Activated CD4-positive, alpha-beta T cell treated with anti-CD3 and anti-CD28 coated beads for 48 hours (primary cell): ENCODE results near the gene RPL36AL.
A peak's percentile ranks its signal among the peaks of the same experiment; 100 is the strongest.
"Not testable (repeated sequence)": the region's sequence is repeated elsewhere in the genome, so short reads cannot be mapped to it uniquely, and the experiment has no call there.

Source experiments
- DNase-seq: peaks from one replicate; pipeline ENCODE4 v3.0.0-alpha.2; 2020

Gene RPL36AL

GRCh38 chr14:49620182-49621113, at the start of gene RPL36AL, which contains the start of gene MGAT2:
Gene RPL36AL, minus strand, starts transcription at chr14:49620626. Its CDS starts 1,522 bp downstream, at chr14:49619104.
Gene MGAT2, plus strand, starts transcription at chr14:49620799. Its CDS starts 470 bp downstream, at chr14:49621269.
- peak; percentile 96 for DNase-seq

- DNase-seq, result no peak
These were observed 39.4 kb upstream of the RPL36AL start for GRCh38 chr14:49659526-49660455.

GRCh38 chr14:49657500-49657899, 37.1 kb upstream of the RPL36AL start:
- DNase-seq, result not testable (repeated sequence)

DNA sequence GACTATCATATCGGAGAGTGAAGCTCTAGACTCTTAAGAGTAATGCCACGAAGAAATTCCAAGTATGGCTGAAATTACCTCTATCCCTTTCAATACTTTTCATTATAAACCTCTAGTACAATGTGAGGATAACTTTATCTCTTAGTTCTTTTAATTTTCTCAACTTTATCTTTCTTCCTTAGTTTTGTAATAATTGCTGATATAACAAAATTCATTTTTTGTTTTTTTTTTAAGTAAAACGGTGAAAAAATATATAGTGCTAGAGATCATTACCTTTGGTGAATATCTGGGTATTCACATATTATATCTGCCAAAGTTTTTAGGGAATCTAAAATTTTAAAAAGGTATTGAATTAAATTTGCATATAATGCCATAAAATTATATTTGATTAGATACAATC, 34.1 kb upstream of the RPL36AL start:
- DNase-seq, result no peak

- DNase-seq, result no peak
These were observed 33.1 kb upstream of the RPL36AL start for GRCh38 chr14:49653508-49653907.

DNA sequence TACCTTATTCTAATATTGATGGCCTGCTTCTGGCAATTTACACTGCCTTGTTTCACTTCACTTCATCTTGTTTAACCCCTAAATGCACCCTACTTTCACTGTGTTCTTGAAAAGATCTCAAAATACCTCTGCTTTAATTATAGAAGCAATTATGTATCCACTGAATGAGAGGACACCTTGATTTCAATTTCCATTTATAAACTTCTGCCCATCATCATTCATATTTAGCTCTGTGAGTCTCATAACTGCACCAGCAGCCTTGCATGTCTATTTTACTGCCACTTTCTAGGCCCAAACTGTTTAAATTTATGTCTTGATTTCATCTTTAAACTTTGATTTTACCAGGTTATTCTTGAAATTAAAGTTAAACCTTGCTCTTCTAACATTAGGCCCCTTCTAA, 21.7 kb upstream of the RPL36AL start:
- no peak for DNase-seq

GRCh38 chr14:49641697-49642129, 21.3 kb upstream of the RPL36AL start:
- DNase-seq, result no peak

GRCh38 chr14:49640540-49641417, 20.4 kb upstream of the RPL36AL start:
- DNase-seq, result no peak

GRCh38 chr14:49637534-49638078, 17.2 kb upstream of the RPL36AL start:
- no peak for DNase-seq

GRCh38 chr14:49636866-49637265, 16.4 kb upstream of the RPL36AL start:
- DNase-seq, result no peak

DNA sequence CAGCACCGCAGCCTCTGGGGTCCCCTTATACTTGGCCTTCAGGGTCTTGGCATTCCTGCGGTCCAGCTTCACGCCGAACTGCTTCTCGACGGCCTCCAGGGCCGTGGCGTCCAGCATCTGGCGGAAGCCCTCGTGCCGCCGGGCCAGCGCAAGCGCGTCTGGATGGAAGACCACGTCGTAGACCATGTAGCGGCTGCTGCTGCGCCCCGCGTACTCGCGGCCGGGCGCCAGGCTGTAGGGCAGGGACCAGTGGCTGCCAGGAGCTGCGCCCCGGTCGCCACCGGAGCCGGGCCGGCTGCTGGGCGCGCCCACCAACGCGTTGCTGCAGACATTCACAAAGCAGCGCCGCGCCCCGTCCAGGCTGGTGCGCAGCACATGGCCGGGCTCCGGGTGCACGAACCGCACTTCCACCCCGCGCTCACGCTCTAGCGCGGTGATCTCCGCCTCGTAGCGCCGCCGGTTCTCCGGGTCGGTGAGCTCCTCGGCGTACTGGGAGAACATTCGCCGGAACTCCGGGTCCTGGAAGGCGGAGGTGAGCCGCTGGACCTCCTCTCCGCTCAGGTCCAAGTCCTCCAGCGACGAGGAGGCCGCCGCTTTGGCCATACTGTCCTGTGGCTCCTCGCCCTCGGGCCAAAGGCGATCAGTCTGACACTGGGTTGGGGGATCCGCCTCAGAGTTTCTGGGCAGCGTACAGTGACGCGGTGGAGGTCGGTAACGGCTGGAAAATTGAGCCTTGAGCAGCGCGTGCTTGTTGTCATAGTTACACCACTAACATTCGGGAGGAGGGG, 14.3 kb upstream of the RPL36AL start, which contains the start of gene DNAAF2:
DNAAF2 (minus strand) TSS at position 698 of the 788 bp plus-strand sequence; CDS start at position 603, 95 bp downstream.
- DNase-seq, result peak; percentile 69

- peak; percentile 97 for DNase-seq
These were observed 13.5 kb upstream of the RPL36AL start for GRCh38 chr14:49633640-49634546.

- no peak for DNase-seq
These were observed 3.8 kb upstream of the RPL36AL start for GRCh38 chr14:49623941-49624839.

DNA sequence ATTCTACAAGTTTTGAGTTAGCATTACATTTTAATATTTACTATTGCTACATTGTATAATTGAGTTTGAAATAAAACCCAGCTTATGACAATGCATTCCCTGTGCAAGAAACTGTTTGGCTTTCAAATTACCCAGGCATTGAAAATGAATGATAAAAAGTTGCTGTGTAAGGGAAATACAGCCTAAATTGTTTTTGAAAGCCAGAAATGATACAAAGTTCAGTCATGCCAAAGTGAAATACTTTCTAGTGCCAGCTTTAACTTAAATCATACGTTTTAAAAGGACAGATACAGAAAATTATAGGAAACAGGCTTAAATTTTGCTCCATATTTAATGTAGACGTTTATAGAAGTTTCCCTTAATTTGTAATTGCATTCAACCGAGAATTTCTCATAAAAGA, 3.0 kb upstream of the RPL36AL start:
- no peak for DNase-seq

DNA sequence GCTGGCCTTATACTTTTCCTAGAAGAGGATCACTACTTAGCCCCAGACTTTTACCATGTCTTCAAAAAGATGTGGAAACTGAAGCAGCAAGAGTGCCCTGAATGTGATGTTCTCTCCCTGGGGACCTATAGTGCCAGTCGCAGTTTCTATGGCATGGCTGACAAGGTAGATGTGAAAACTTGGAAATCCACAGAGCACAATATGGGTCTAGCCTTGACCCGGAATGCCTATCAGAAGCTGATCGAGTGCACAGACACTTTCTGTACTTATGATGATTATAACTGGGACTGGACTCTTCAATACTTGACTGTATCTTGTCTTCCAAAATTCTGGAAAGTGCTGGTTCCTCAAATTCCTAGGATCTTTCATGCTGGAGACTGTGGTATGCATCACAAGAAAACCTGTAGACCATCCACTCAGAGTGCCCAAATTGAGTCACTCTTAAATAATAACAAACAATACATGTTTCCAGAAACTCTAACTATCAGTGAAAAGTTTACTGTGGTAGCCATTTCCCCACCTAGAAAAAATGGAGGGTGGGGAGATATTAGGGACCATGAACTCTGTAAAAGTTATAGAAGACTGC, 1.7 kb upstream of the RPL36AL start:
- DNase-seq, result no peak

DNA sequence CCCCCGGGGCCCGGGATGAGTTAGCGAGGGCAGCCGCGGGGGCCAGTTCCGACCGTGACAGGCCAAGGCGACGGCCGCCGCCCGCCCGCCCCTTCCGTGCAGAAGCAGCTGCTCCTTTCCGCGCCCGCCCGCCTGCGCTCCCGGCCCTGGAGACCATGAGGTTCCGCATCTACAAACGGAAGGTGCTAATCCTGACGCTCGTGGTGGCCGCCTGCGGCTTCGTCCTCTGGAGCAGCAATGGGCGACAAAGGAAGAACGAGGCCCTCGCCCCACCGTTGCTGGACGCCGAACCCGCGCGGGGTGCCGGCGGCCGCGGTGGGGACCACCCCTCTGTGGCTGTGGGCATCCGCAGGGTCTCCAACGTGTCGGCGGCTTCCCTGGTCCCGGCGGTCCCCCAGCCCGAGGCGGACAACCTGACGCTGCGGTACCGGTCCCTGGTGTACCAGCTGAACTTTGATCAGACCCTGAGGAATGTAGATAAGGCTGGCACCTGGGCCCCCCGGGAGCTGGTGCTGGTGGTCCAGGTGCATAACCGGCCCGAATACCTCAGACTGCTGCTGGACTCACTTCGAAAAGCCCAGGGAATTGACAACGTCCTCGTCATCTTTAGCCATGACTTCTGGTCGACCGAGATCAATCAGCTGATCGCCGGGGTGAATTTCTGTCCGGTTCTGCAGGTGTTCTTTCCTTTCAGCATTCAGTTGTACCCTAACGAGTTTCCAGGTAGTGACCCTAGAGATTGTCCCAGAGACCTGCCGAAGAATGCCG, 872 bp upstream of the RPL36AL start:
- peak; percentile 77 for DNase-seq

- DNase-seq, result no peak
These were observed 696 bp downstream of the RPL36AL start for GRCh38 chr14:49619730-49620129.

GRCh38 chr14:49619273-49619672, 1.2 kb downstream of the RPL36AL start:
- not testable (repeated sequence) for DNase-seq
